Measurements from ENCODE around the gene TPRG1. TPM values are rescaled to one million over a fixed set of nuclear protein-coding genes. Genes with fewer than 3 reads are reported as not detected.

The TPRG1 gene
- total and polyA plus RNA-seq, 9 of the 15 experiments (the other 6 are each of a cell fraction or from before 2014, with no cell fraction given): 0.01 TPM; not detected in 8

DNA sequence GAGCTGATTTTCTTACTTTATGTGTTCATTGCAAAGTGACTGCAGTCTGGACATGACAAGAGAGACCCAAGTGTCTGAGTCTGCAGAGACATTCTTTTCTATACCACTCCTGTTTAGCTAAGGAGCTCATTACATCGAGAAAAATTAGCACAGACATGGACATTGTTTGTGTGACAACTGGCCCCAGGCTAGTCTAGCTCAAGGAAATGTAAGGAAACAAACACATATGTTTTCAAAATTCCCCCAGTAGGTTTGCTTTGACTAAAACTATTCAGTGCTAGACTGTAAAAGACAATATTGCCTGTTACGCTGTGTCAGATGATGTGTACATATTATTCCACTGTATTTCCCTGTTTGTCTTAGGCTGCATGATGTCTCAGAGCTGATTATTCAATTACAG lies 40.9 kb downstream of the TPRG1 start:
- Histone ChIP-seq H3K9ac (ENCODE audit: insufficient read depth in 1 of 2, low read depth in 2 of 2, low read length in 2 of 2) (no peak overlapping the region), H3K27ac (ENCODE audit: extremely low read depth, low read depth, low read length) (no peak overlapping the region), H3K9me3 (replicated peaks; ENCODE audit: control insufficient read depth, insufficient read depth, low read depth, low read length) (no peaks in the 10 kb centered on the region; the same call in 1 of the 2 replicates), H3K9me1 (ENCODE audit: control insufficient read depth, insufficient read depth, low read length) (no peaks in the 10 kb centered on the region), H2AFZ (ENCODE audit: low read depth, low read length) (no peak overlapping the region), H3K4me3 (no peak overlapping the region), H3K79me2 (ENCODE audit: control insufficient read depth, insufficient read depth, low read length) (no peaks in the 10 kb centered on the region), H3K27me3 (ENCODE audit: control insufficient read depth in 2 of 2, insufficient read depth in 2 of 2, low read length in 2 of 2) (no peaks in the 10 kb centered on the region), H4K20me1 (replicated peaks; ENCODE audit: control insufficient read depth, insufficient read depth, low read length) (no peaks in the 10 kb centered on the region), H3K4me1 (replicated peaks in 1 of 2; ENCODE audit: control insufficient read depth in 2 of 2, insufficient read depth in 2 of 2, low read length in 2 of 2) (no peaks in the 10 kb centered on the region), H3K4me2 (ENCODE audit: insufficient read depth, low read length) (no peak overlapping the region), H3K36me3 (ENCODE audit: control insufficient read depth, insufficient read depth, low read length) (no peaks in the 10 kb centered on the region)
- no peak for DNase-seq (ENCODE audit: extremely low read depth in 1 of 4, low spot score in 3 of 4)
- TF ChIP-seq BRF1 (IDR thresholded peaks at IDR 0.05; ENCODE audit: borderline replicate concordance, extremely low read depth, insufficient read length) (no peak), BCL6 (CRISPR knock-in tag; IDR thresholded peaks at IDR 0.05) (no peak), SIRT6 (IDR thresholded peaks at IDR 0.05; ENCODE audit: low read depth, low read length) (no peak), ZNF318 (IDR thresholded peaks at IDR 0.05; ENCODE audit: borderline replicate concordance in 1 of 2, low read depth in 1 of 2) (no peak)
- TF ChIP-seq, protein P1, sequence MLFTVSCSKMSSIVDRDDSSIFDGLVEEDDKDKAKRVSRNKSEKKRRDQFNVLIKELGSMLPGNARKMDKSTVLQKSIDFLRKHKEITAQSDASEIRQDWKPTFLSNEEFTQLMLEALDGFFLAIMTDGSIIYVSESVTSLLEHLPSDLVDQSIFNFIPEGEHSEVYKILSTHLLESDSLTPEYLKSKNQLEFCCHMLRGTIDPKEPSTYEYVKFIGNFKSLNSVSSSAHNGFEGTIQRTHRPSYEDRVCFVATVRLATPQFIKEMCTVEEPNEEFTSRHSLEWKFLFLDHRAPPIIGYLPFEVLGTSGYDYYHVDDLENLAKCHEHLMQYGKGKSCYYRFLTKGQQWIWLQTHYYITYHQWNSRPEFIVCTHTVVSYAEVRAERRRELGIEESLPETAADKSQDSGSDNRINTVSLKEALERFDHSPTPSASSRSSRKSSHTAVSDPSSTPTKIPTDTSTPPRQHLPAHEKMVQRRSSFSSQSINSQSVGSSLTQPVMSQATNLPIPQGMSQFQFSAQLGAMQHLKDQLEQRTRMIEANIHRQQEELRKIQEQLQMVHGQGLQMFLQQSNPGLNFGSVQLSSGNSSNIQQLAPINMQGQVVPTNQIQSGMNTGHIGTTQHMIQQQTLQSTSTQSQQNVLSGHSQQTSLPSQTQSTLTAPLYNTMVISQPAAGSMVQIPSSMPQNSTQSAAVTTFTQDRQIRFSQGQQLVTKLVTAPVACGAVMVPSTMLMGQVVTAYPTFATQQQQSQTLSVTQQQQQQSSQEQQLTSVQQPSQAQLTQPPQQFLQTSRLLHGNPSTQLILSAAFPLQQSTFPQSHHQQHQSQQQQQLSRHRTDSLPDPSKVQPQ (CRISPR knock-in tag; IDR thresholded peaks at IDR 0.05; ENCODE audit: borderline replicate concordance): no peak
- ATAC-seq: no peak
- no peak for FAIRE-seq
- in situ Hi-C loops (cut with MboI) (no loop called here), intact Hi-C loops (cut with micrococcal nuclease) (no loop called here)
- BruUV-seq (replicated peaks): no TSS peak
- POLR2A ChIA-PET: no interaction called here
- CTCF ChIA-PET (ENCODE audit: low intra/inter-chr PET ratio): no interaction called here
- 0% methylated on average over 2 of the region's 2 CpGs for WGBS (ENCODE audit: insufficient coverage, low coverage, missing lambda C conversion rate)

Measured in K562 (cell line).